GM12874 (cell line): ENCODE data around the gene HSPBP1.

Experiments
- TF ChIP-seq, protein P1 (sequence below): IDR thresholded peaks from 2 replicates; pipeline ENCODE4 v1.5.1; 2011; ENCODE audit warnings: low read depth, mild to moderate bottlenecking, control low read depth, low read length, moderate library complexity; ENCODE audit not compliant: insufficient read depth

HSPBP1 gene

DNA sequence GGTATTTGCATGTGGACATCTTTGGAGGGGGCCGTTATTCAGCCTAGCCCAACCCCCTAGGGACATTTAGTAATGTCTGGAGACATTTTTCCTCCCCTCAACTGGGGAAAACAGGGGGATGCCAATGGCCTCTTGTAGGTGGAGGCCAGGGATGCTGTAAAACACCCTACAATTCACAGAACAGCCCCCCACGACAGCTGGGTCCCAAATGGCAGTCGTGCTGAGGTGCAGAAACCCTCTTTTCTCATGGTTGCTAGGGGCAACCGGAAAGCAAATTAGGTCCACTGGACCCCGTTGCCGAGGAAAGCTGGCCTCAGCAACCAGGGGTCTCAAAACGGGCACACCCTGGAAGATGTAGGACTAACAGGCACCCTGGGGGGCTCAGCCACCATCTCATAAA lies 30.6 kb upstream of the HSPBP1 start:
- TF ChIP-seq, protein P1, sequence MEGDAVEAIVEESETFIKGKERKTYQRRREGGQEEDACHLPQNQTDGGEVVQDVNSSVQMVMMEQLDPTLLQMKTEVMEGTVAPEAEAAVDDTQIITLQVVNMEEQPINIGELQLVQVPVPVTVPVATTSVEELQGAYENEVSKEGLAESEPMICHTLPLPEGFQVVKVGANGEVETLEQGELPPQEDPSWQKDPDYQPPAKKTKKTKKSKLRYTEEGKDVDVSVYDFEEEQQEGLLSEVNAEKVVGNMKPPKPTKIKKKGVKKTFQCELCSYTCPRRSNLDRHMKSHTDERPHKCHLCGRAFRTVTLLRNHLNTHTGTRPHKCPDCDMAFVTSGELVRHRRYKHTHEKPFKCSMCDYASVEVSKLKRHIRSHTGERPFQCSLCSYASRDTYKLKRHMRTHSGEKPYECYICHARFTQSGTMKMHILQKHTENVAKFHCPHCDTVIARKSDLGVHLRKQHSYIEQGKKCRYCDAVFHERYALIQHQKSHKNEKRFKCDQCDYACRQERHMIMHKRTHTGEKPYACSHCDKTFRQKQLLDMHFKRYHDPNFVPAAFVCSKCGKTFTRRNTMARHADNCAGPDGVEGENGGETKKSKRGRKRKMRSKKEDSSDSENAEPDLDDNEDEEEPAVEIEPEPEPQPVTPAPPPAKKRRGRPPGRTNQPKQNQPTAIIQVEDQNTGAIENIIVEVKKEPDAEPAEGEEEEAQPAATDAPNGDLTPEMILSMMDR: no peak

DNA sequence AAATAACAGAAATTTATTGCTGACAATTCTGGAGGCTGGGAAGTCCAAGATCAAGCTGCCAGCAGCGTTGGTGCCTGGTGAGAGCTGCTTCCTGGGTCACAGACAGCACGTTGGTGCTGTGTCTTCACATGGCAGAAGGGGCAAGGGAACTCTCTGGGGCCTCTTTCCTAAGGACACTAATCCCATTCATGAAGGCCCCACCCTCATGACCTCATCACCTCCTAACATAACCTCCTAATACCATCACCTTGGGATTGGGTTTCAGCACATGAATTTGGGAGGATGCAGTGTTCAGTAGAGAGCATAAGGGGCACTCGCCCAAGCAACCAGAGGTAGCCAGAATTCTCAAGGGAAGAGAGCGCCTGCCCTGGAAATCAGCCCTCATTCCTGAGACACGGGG lies 29.5 kb upstream of the HSPBP1 start:
- TF ChIP-seq, protein P1: no peak

- TF ChIP-seq, protein P1: no peak
These were observed 28.4 kb upstream of the HSPBP1 start for GRCh38 chr19:55308281-55308680.

- TF ChIP-seq, protein P1: no peak
These were observed 26.8 kb upstream of the HSPBP1 start for GRCh38 chr19:55306712-55307111.

GRCh38 chr19:55305983-55306562 lies 26.2 kb upstream of the HSPBP1 start:
- TF ChIP-seq, protein P1: no peak

DNA sequence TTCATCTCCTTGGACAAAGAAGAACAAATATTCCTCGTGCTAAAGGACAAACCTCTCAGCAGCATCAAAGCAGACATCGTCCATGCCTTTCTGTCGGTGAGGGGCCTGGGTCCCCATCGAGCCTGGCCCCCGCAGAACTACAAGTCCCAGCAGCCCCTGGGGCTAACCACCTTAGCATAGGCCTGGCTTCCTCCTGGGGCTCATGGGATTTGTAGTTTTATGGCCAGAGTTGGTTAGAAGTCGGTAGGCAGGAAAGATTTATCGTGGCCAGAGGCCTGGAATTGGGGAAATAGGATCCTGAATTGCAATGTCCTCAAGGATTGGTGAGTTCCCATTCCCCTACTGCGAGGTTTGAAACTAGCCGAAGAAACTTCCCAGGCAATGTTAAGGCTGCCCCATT lies 25.6 kb upstream of the HSPBP1 start:
- TF ChIP-seq, protein P1: no peak

DNA sequence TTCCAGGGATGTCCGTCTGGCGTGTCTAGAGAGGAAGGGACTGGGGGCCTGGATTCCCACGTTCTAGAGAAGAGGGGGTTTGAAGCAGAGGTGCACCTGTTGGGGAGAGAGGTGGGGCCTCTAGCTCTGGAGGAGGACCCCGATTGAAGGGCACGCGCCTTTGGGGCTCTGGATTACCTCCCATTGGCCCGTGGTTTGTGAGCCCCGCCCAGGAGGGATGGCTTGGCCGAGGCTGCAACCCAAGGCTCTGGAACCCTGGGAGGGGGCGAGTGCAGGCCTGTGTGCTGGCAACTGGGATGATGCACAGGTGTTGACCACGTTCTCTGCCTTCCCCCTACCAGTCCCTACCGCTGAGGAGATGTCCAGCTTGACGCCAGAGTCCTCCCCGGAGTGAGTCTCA lies 25.1 kb upstream of the HSPBP1 start:
- TF ChIP-seq, protein P1: no peak
